Activated T-helper 1 cell treated with Interleukin-2 at 50 U/mL for 16 hours (primary cell): ENCODE measurements around the gene GGA3.

Source experiments
- DNase-seq: peaks from one replicate; pipeline ENCODE4 v3.0.0-alpha.2; 2020; ENCODE audit warnings: low read depth

GGA3 gene

GRCh38 chr17:75245011-75245410 is 16.4 kb downstream of the GGA3 start:
- no peak for DNase-seq

- no peak for DNase-seq
Measured at GRCh38 chr17:75244133-75244866, 17.1 kb downstream of the GGA3 start.

GRCh38 chr17:75242461-75243042 is 18.9 kb downstream of the GGA3 start:
- peak; percentile 25 for DNase-seq

GRCh38 chr17:75241996-75242460 is 19.4 kb downstream of the GGA3 start:
- DNase-seq: no peak

GRCh38 chr17:75241502-75241901 is 19.9 kb downstream of the GGA3 start:
- DNase-seq: no peak

GRCh38 chr17:75241143-75241430 is 20.3 kb downstream of the GGA3 start:
- DNase-seq: no peak

- DNase-seq: no peak
Measured at GRCh38 chr17:75240394-75241142, 20.8 kb downstream of the GGA3 start.

- DNase-seq: no peak
Measured at GRCh38 chr17:75239778-75240393, 21.5 kb downstream of the GGA3 start.

GRCh38 chr17:75239214-75239613 is 22.2 kb downstream of the GGA3 start:
- no peak for DNase-seq

GRCh38 chr17:75238684-75239191 is 22.7 kb downstream of the GGA3 start:
- peak; percentile 27 for DNase-seq

- no peak for DNase-seq
Measured at GRCh38 chr17:75238020-75238580, 23.3 kb downstream of the GGA3 start.

GRCh38 chr17:75237100-75238014 is 24.0 kb downstream of the GGA3 start:
- no peak for DNase-seq

- no peak for DNase-seq
Measured at GRCh38 chr17:75232786-75233185, 28.6 kb downstream of the GGA3 start.

GRCh38 chr17:75231741-75232464 is 29.5 kb downstream of the GGA3 start:
- DNase-seq: no peak

- no peak for DNase-seq
Measured at GRCh38 chr17:75231071-75231470, 30.3 kb downstream of the GGA3 start.

GRCh38 chr17:75228847-75229246 is 32.6 kb downstream of the GGA3 start:
- no peak for DNase-seq

- no peak for DNase-seq
Measured at GRCh38 chr17:75228305-75228704, 33.1 kb downstream of the GGA3 start.

- DNase-seq: no peak
Measured at GRCh38 chr17:75227729-75228128, 33.7 kb downstream of the GGA3 start.

- no peak for DNase-seq
Measured at GRCh38 chr17:75225016-75225415, 36.4 kb downstream of the GGA3 start.

- DNase-seq: no peak
Measured at GRCh38 chr17:75219815-75220214, 41.6 kb downstream of the GGA3 start.

GRCh38 chr17:75218131-75218530 is 43.3 kb downstream of the GGA3 start:
- DNase-seq: no peak
